ENCODE results near the gene CACNA2D3.

Gene CACNA2D3

DNA sequence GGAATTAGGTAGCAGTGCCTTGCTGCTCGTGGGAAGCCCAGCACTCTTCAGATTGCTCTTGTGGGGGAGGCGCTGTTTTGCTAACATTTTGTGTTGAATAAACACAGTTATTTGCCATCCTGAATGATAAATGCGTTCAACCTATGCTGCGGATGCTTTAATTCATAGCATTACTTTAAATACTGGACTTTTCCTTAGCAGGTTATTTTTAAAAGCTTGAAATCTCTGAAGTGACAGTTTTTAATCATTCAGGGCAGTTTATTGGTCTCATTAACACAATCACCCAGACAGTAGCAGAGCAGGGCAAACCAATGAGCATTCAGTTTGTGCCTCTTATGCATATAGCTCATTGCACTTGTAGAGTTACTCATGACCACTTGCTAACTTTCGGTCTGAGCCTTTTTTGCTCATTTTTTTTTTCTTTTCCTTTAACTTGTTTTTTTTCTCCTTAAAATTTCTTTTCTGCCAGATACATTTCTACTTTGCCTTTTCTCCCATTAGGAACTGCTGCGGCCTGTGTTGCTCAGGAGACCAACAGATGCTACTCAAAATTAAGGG is 5.2 kb downstream of the CACNA2D3 start:
- no peak for DNase-seq (ENCODE audit: low read depth)

DNA sequence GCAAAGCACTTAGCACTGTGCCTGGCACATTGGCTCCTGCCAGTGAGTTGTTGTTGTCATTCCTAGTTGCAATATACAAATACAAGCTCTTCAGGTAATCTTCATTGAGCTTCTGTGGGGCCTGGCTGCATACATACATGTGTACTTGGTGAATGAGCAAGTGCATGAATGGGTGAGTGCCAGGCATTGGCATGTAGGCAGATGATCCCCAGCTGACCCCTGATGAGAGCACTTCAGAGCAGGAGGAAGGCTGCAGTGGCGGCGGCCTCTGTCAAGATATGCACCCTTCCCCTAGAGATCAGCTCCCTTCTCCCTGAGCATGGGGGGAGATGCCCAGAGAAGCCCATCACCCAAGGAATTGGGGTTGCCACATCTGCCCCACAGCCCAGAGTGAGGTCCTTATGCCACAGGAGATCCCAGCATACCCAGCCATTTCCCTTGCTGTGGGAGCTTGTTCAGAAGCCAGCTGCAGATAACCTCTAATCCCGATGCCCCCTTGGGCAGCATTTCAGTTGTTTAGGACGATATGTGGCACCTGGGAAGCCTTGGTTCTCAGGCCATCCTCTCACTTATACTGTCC is 8.8 kb downstream of the CACNA2D3 start:
- no peak for DNase-seq (ENCODE audit: low read depth)

DNA sequence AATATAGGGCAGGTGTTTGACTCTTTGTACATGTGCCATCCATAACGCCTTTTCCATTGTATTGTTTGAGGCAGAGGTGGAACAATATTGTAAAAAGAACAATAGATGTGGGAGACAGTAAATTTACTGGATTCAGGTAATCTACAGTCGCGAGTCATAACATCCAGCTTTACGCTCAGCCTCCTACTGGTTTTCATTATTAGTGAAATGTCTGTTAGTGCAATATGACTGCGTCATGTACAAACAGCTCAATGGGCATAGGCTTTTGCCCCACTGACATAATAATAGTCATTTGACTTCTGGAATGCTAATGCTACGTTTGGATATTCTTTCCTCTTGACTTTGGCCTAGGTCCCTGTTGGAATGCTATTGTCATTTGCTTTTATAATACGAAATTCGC is 9.5 kb downstream of the CACNA2D3 start:
- DNase-seq (ENCODE audit: low read depth), result no peak

GRCh38 chr3:54132685-54133084 is 10.3 kb downstream of the CACNA2D3 start:
- no peak for DNase-seq (ENCODE audit: low read depth)

GRCh38 chr3:54133196-54133595 is 10.8 kb downstream of the CACNA2D3 start:
- DNase-seq (ENCODE audit: low read depth), result no peak

- no peak for DNase-seq (ENCODE audit: low read depth)
These were observed 11.8 kb downstream of the CACNA2D3 start for GRCh38 chr3:54134155-54134554.

DNA sequence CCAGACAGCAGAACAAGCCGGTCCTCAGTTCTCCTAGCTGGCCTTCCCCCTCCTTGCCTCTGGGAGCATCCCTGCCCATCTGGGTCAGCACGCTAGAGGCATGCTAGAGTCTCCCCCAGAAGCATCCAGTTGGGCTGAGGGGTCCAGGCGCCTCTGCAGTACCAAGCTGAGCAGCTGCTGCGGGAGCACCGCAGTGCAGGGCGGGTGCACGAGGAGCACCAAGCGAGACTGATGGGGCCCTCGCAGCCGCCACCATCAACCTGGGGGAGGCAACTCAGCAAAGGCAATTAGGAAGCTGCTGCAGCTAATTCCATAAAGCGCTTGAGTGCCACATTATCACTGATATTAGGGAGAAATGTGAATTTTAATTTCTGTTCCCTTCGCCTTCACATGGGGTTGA is 12.4 kb downstream of the CACNA2D3 start:
- DNase-seq (ENCODE audit: low read depth), result no peak

DNA sequence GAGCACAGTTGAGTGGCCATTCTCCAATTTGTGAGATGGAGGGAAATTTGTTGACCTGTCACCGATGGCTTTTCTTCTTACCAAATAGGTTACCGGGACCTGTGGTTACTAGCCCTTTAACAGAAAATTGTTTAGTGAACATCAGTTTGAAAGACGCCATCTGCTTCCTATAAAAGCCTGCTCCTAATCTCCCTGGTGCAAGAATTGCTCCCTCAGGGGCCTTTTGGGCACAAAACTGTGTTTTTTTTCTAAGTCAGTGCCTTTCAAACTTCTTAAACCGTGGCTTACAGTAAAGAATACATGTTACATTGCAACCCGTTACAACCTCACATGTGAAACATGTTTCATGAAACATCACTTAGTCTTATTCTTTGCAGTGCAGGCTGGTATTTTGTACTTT is 15.0 kb downstream of the CACNA2D3 start:
- no peak for DNase-seq (ENCODE audit: low read depth)

GRCh38 chr3:54138937-54139547 is 16.7 kb downstream of the CACNA2D3 start:
- no peak for DNase-seq (ENCODE audit: low read depth)

DNA sequence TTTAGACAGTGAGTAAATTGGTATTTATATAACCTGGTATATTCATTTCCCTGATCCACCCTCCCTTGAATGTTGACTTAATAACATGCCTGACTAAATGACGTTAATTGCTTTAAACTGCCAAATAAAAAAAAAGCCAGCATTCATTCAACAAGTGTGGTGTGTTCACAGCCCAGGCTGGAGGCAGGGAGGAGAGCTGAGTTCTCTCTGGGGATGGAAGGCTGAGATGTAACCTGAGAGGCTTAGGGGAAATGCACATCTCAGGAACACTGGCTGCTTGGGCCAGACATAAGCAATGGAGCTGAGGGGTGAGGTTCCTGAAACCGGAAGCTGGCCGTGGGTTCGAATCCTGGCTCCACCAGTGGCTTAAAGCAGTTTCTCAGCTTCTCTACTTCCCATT is 17.3 kb downstream of the CACNA2D3 start:
- no peak for DNase-seq (ENCODE audit: low read depth)

GRCh38 chr3:54144284-54144683 is 21.9 kb downstream of the CACNA2D3 start:
- DNase-seq (ENCODE audit: low read depth), result no peak

GRCh38 chr3:54146506-54147239 is 24.3 kb downstream of the CACNA2D3 start:
- peak; percentile 4 for DNase-seq (ENCODE audit: low read depth)

GRCh38 chr3:54150864-54151467 is 28.6 kb downstream of the CACNA2D3 start:
- no peak for DNase-seq (ENCODE audit: low read depth)

DNA sequence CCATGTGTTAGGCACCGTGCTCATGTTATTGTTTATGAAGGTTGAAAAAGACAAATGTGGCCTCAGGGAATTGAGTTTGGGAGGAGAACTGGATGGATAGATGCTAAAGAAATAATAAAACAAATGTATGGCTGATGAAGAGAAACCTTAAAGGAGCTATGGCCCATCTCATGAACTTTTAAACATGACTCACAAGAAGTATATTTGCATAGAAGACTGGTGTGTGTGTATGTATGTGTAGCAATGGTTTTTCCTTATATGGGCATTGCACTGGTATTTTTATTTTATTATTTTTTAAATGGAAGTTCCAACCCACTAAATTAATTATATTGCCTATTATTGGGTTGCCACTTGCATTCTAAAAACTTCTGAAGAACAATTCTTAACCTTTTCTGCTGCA is 31.1 kb downstream of the CACNA2D3 start:
- DNase-seq (ENCODE audit: low read depth), result no peak

DNA sequence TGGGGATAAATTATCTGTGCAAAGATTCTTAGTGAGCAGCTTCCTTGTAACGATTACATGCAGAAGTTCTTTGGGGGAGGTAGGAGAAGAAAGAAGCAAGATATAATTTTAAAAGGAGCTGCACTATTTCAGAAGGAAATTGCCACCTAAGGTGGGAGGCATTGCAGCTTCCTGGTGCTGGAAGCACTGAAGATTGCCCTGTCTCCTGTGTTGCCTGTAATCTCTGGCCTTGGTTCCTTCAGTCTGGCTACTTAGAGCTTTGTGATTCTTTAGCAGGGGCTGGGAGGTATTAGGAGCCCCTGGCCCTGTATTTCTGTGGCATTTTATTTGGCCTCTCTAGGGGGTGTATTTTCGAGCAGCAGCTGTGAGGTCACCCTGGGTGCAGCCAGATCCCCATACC is 35.5 kb downstream of the CACNA2D3 start:
- DNase-seq (ENCODE audit: low read depth), result no peak

DNA sequence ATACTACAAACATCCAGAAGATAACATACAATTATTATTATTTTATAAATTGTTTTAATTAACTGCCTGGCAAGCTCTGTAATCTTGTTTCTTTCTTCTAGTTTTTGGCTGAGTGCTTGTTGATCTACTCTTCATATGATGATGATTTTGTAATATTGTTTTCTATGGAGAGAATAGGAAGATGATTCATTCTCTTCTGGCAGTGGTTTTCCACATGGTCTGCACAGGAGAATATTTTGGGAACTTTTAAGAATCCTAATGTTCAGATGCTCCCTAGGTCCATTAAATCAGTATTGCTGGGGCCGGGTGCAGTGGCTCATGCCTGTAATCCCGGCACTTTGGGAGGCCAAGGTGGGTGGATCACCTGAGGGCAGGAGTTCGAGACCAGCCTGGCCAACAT is 37.6 kb downstream of the CACNA2D3 start:
- DNase-seq (ENCODE audit: low read depth), result peak; percentile 2

GRCh38 chr3:54163441-54163840 is 41.1 kb downstream of the CACNA2D3 start:
- DNase-seq (ENCODE audit: low read depth), result no peak

- no peak for DNase-seq (ENCODE audit: low read depth)
These were observed 42.0 kb downstream of the CACNA2D3 start for GRCh38 chr3:54164192-54164975.

- DNase-seq (ENCODE audit: low read depth), result no peak
These were observed 43.5 kb downstream of the CACNA2D3 start for GRCh38 chr3:54165865-54166264.

DNA sequence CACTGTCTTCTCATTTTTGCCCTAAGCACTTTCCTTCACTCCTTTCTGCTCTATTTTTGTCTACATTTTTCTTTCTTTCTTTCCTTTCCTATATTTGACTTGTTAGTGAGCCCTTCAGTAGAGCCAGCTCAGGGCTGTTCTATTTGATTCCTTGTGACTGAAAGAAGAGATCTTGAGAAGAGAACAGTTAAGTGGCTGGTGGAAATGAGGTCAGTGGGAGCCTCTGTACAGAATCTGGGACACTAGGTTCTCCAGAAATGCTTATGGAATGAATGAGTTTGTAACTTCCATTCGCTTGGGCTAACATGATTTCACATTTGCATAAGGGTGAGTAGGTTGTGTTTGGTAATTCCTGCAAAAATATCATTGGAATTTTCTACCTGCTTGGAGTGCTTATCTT is 45.6 kb downstream of the CACNA2D3 start:
- no peak for DNase-seq (ENCODE audit: low read depth)

DNA sequence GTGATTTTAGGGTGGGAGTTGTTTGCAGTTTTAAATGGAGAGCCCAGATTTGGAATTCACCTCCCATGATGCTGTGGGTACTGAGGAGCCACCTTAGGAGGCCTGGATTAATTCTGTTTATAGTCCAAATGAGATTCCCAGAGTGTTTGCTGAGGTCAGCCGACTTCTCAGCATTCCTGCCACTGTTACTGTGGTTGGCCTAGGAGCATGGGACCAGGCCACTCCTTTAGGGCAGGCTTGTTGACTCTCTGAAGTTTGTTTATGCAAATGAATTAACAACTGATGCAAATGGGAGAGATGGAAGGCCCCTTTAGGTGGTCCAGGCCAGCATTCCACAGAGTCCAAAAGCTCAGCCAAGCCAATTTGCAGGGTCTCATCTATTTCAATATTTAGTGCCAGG is 46.1 kb downstream of the CACNA2D3 start:
- DNase-seq (ENCODE audit: low read depth), result no peak

DNA sequence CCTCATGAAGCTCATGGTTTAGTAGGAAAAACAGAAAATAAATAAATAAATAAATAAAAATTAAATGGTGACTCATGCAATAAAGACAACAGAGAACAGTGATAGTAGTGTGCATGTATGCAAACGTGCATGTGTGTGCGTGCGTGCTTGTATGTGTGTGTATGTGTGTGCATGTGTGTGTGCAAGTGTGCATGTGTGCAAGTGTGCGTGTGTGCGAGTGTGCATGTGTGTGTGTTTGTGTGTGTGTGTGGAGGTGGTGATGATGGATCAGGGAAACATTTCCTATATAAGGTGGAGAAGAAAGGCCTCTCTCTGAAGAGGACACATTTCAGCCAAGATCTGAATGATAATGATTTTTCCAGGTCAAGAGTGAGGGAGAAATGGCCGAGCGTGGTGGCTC is 47.2 kb downstream of the CACNA2D3 start:
- no peak for DNase-seq (ENCODE audit: low read depth)
